ENCODE data around the gene AGAP1.

- TF ChIP-seq CTCF (conservative IDR thresholded peaks at IDR 0.05; ENCODE audit: low read length) (no peak), EZH2phosphoT487 (IDR thresholded peaks at IDR 0.05; ENCODE audit: borderline replicate concordance, low read depth, low read length) (no peak)
These were observed 517.3 kb downstream of the AGAP1 start for GRCh38 chr2:236010920-236011685.

Data from OCI-LY7 (cell line).